Endodermal cell (in vitro differentiated cells): ENCODE results near the gene MAP3K3. TPM values are rescaled to one million over a fixed set of nuclear protein-coding genes. Genes with fewer than 3 reads are reported as not detected.

Source experiments
- DNase-seq: peaks from one replicate; pipeline ENCODE4 v3.0.0-alpha.2; 2017
- H3K27ac ChIP-seq: 2 replicates; pipeline ENCODE4 v1.5.1; 2013; ENCODE audit warnings: mild to moderate bottlenecking, low read depth, low read length, moderate library complexity
- H3K27me3 ChIP-seq: 2 replicates; pipeline ENCODE4 v1.6.1; 2013; ENCODE audit warnings: mild to moderate bottlenecking, low read length, moderate library complexity; ENCODE audit not compliant: insufficient read depth, control insufficient read depth, poor library complexity, severe bottlenecking
- H3K36me3 ChIP-seq: 2 replicates; pipeline ENCODE4 v1.7.0; 2013; ENCODE audit warnings: mild to moderate bottlenecking, low read length, moderate library complexity; ENCODE audit not compliant: control insufficient read depth, insufficient read depth
- H3K4me1 ChIP-seq: one replicate; pipeline ENCODE4 v1.7.0; 2013; ENCODE audit warnings: low read length; ENCODE audit not compliant: control insufficient read depth, insufficient read depth
- H3K4me3 ChIP-seq: 2 replicates; pipeline ENCODE4 v1.5.1; 2013; ENCODE audit warnings: mild to moderate bottlenecking, low read length, moderate library complexity
- H3K9ac ChIP-seq: 2 replicates; pipeline ENCODE4 v1.6.1; 2013; ENCODE audit warnings: mild to moderate bottlenecking, low read length, moderate library complexity; ENCODE audit not compliant: poor library complexity, severe bottlenecking; ENCODE audit errors: extremely low read depth
- H3K9me3 ChIP-seq: 2 replicates; pipeline ENCODE4 v1.6.1; 2013; ENCODE audit warnings: mild to moderate bottlenecking, low read length, moderate library complexity; ENCODE audit not compliant: control insufficient read depth
- H3K27ac Mint-ChIP-seq: 2 replicates; pipeline ENCODE4 v1.8.0; 2020; ENCODE audit warnings: mixed read lengths
- H3K27me3 Mint-ChIP-seq: 2 replicates; pipeline ENCODE4 v1.8.0; 2021; ENCODE audit warnings: mild to moderate bottlenecking, mixed read lengths; ENCODE audit not compliant: insufficient read depth
- H3K36me3 Mint-ChIP-seq: 2 replicates; pipeline ENCODE4 v1.8.0; 2020; ENCODE audit warnings: low read depth, mixed read lengths
- H3K4me1 Mint-ChIP-seq: 2 replicates; pipeline ENCODE4 v1.8.0; 2020; ENCODE audit warnings: mixed read lengths
- H3K4me3 Mint-ChIP-seq: 2 replicates; pipeline ENCODE4 v1.8.0; 2020; ENCODE audit warnings: mild to moderate bottlenecking, moderate library complexity, mixed read lengths
- H3K9me3 Mint-ChIP-seq: 2 replicates; pipeline ENCODE4 v1.8.0; 2020; ENCODE audit warnings: mild to moderate bottlenecking, mixed read lengths
- WGBS, 2 experiments: methylation state at CpG; one replicate each; pipeline versions ENCODE4 v1.1.5 to v1.1.7; 2013; ENCODE audit warnings: missing lambda C conversion rate in 2 of 2, mixed read lengths in 1 of 2; ENCODE audit not compliant: insufficient coverage in 1 of 2, insufficient read length in 1 of 2; 5-methylcytosine and 5-hydroxymethylcytosine counted together
- long read RNA-seq, 4 experiments: library from polyadenylated mRNA in 2 of 4; library from RNA in 1 of 4; library from capped mRNA in 1 of 4; stranded (forward) in 3 of 4; unstranded in 1 of 4; transcript quantifications; one replicate each; pipeline ENCODE4 v2.0.0, GENCODE V29; 2020 to 2021; ENCODE audit warnings: inconsistent platforms in 1 of 4
- polyA plus RNA-seq, 2 experiments: library from polyadenylated mRNA; stranded (reverse); fragments of 50-300 nt; gene quantifications; one replicate each; pipeline ENCODE4 v1.2.3, GENCODE V29; 2013
- total RNA-seq, 2 donors: library from RNA; stranded (reverse); fragmentation: NEBNext Ultra II Directional in 1 of 2; extraction: Animal tissue kit (Norgen Biotek cat#: 25700) in 1 of 2; gene quantifications; 2 replicates in 1 of 2; 3 replicates in 1 of 2; pipeline ENCODE4 v1.2.1, GENCODE V29; 2021
- TF ChIP-seq, protein P1 (sequence below): fragments of 200-600 bp; sonication (generic); conservative IDR thresholded peaks from 2 replicates; pipeline ENCODE4 v1.5.0; 2021; ENCODE audit warnings: antibody characterized with exemption, mild to moderate bottlenecking

MAP3K3 gene
- total RNA-seq: 10 to 100 TPM; 19.9 to 23.3 TPM
- polyA plus RNA-seq (2013, experiment 1 of 2): 16.3 TPM
- polyA plus RNA-seq (2013, experiment 2 of 2): 18.4 TPM
- long read RNA-seq, experiment 1, partial matches to known transcripts: 0 of 7 reads
- long read RNA-seq, experiment 1, other reads (novel, unspliced or antisense): 3 of 7 reads
- long read RNA-seq, experiment 2, full-length matches to known transcripts: 33 of 43 reads
- long read RNA-seq, experiment 2, partial matches to known transcripts: 4 of 43 reads
- long read RNA-seq, experiment 2, other reads (novel, unspliced or antisense): 6 of 43 reads
- long read RNA-seq, experiment 3, partial matches to known transcripts: 4 of 9 reads
- long read RNA-seq, experiment 3, other reads (novel, unspliced or antisense): 5 of 9 reads
- long read RNA-seq, experiment 4, partial matches to known transcripts: 1 of 2 reads
- long read RNA-seq, experiment 4, other reads (novel, unspliced or antisense): 1 of 2 reads

GRCh38 chr17:63621684-63622573 is at the start of gene MAP3K3:
MAP3K3 (plus strand) TSS chr17:63622417; CDS start chr17:63622760, 343 bp downstream.
- H3K4me1 Mint-ChIP-seq: peaks cover 27% of the 10 kb centered on the region
- H3K4me3 Mint-ChIP-seq: peak within 1 kb of the TSS; percentile 88
- H3K27me3 ChIP-seq: no peaks in the 10 kb centered on the region
- peak within 1 kb of the TSS; percentile 4 for H3K9ac ChIP-seq
- WGBS, 2 experiments: 0 to 1% methylated on average over 14 to 75 of the region's 75 CpGs
- H3K9me3 Mint-ChIP-seq: no peaks in the 10 kb centered on the region
- H3K4me1 ChIP-seq: peaks cover 4% of the 10 kb centered on the region
- H3K4me3 ChIP-seq: peak within 1 kb of the TSS; percentile 83
- TF ChIP-seq, protein P1, sequence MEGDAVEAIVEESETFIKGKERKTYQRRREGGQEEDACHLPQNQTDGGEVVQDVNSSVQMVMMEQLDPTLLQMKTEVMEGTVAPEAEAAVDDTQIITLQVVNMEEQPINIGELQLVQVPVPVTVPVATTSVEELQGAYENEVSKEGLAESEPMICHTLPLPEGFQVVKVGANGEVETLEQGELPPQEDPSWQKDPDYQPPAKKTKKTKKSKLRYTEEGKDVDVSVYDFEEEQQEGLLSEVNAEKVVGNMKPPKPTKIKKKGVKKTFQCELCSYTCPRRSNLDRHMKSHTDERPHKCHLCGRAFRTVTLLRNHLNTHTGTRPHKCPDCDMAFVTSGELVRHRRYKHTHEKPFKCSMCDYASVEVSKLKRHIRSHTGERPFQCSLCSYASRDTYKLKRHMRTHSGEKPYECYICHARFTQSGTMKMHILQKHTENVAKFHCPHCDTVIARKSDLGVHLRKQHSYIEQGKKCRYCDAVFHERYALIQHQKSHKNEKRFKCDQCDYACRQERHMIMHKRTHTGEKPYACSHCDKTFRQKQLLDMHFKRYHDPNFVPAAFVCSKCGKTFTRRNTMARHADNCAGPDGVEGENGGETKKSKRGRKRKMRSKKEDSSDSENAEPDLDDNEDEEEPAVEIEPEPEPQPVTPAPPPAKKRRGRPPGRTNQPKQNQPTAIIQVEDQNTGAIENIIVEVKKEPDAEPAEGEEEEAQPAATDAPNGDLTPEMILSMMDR: no peak
- H3K36me3 Mint-ChIP-seq: no peaks in the 10 kb centered on the region
- DNase-seq: peak; percentile 100
- peaks cover 2% of the 10 kb centered on the region for H3K27me3 Mint-ChIP-seq
- H3K27ac ChIP-seq: peak within 1 kb of the TSS; percentile 60
- H3K27ac Mint-ChIP-seq: peak within 1 kb of the TSS; percentile 85
- no peaks in the 10 kb centered on the region for H3K36me3 ChIP-seq
- no peaks in the 10 kb centered on the region for H3K9me3 ChIP-seq

DNA sequence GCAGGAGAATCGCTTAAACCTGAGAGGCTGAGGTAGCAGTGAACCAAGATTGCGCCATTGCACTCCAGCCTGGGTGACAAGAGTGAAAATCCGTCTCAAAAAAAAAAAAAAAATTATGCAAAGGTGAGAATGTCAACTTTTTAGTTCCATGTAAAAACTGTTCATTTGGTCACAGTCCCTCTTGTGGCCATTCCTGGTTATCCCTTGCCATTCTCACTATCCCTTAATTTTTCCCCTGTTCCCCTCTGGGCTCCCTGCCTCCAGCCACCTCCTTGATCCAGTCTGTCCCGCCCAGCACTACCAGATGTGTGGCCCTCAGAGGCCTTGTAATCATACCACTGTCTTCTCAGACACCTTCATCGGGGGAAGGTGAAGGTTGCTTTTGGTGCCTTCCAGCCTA is 48.6 kb upstream of the MAP3K3 start:
- Histone ChIP-seq H3K9ac (no peak overlapping the region), H3K4me1 (no peaks in the 10 kb centered on the region), H3K27ac (no peak overlapping the region), H3K27me3 (no peaks in the 10 kb centered on the region), H3K9me3 (no peaks in the 10 kb centered on the region), H3K36me3 (peaks cover 6% of the 10 kb centered on the region), H3K4me3 (no peak overlapping the region)
- Mint-ChIP-seq H3K27me3 (no peaks in the 10 kb centered on the region), H3K9me3 (no peaks in the 10 kb centered on the region), H3K36me3 (peaks cover 6% of the 10 kb centered on the region), H3K4me1 (no peaks in the 10 kb centered on the region), H3K27ac (peak overlapping the region; percentile 42), H3K4me3 (no peak overlapping the region)
- 89 to 94% methylated on average over 3 to 5 of the region's 5 CpGs for WGBS, 2 experiments
- peak; percentile 71 for DNase-seq
- TF ChIP-seq, protein P1: peak; percentile 77

DNA sequence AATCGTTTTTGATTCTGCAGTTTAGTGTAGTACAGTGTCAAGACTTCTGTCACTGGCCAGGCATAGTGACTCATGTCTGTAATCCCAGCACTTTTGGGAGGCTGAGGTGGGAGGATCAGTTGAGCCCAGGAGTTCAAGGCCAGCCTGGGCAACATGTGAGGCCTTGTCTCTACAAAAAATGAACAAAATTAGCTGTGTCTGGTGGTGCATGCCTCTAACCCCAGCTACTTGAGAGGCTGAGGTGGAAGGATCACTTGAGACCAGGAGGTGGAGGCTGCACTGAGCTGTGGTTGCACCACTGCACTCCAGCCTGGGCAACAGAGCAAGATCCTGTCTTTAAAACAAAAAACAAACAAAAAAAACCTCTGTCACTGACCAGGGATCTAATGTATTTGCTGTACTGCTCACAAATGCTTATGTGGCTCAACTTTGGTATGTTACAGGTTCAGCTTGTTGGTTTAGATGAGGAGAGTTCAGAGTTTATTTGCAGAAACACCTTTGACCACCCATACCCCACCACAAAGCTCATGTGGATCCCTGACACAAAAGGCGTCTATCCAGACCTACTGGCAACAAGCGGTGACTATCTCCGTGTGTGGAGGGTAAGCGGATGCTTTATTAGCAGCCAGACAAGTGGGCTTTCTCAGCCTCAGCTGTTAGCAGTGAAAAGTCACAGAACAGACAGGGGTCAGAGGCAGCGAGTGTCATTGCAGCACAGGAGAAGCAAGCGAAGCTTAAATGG is 44.0 kb upstream of the MAP3K3 start:
- Mint-ChIP-seq H3K27me3 (no peaks in the 10 kb centered on the region), H3K27ac (peak overlapping the region; percentile 68), H3K4me1 (peaks cover 14% of the 10 kb centered on the region), H3K36me3 (peaks cover 31% of the 10 kb centered on the region), H3K9me3 (no peaks in the 10 kb centered on the region), H3K4me3 (no peak overlapping the region)
- peak; percentile 38 for DNase-seq
- no peak overlapping the region for H3K4me3 ChIP-seq
- no peaks in the 10 kb centered on the region for H3K9me3 ChIP-seq
- no peaks in the 10 kb centered on the region for H3K27me3 ChIP-seq
- TF ChIP-seq, protein P1: no peak
- peaks cover 32% of the 10 kb centered on the region for H3K36me3 ChIP-seq
- H3K9ac ChIP-seq: no peak overlapping the region
- WGBS, 2 experiments: 95 to 96% methylated on average over 7 of the region's 7 CpGs
- no peaks in the 10 kb centered on the region for H3K4me1 ChIP-seq
- H3K27ac ChIP-seq: no peak overlapping the region
